Ishikawa (cell line): ENCODE measurements around the gene LIMCH1.

Experiments
- CEBPB ChIP-seq: IDR thresholded peaks from 2 replicates; pipeline ENCODE4 v1.6.1; 2012
- CREB1 ChIP-seq: IDR thresholded peaks from 2 replicates; pipeline ENCODE4 v1.6.1; 2012; ENCODE audit warnings: low read depth
- EGR1 ChIP-seq: IDR thresholded peaks from 2 replicates; pipeline ENCODE4 v1.6.1; 2012
- EP300 ChIP-seq: IDR thresholded peaks from 2 replicates; pipeline ENCODE4 v1.6.1; 2012; ENCODE audit warnings: borderline replicate concordance
- FOXM1 ChIP-seq: IDR thresholded peaks from 2 replicates; pipeline ENCODE4 v1.6.1; 2012; ENCODE audit warnings: low read depth, borderline replicate concordance
- MAX ChIP-seq: IDR thresholded peaks from 2 replicates; pipeline ENCODE4 v1.6.1; 2012
- NFIC ChIP-seq: IDR thresholded peaks from 2 replicates; pipeline ENCODE4 v1.6.1; 2012
- RAD21 ChIP-seq: IDR thresholded peaks from 2 replicates; pipeline ENCODE4 v1.6.1; 2012; ENCODE audit warnings: low read depth
- REST ChIP-seq: IDR thresholded peaks from 2 replicates; pipeline ENCODE4 v1.6.1; 2012; ENCODE audit warnings: low read depth, mild to moderate bottlenecking
- TAF1 ChIP-seq: IDR thresholded peaks from 2 replicates; pipeline ENCODE4 v1.6.1; 2012; ENCODE audit warnings: low read depth, mild to moderate bottlenecking
- TCF12 ChIP-seq: IDR thresholded peaks from 2 replicates; pipeline ENCODE4 v1.6.1; 2012; ENCODE audit warnings: low read depth
- TEAD4 ChIP-seq: IDR thresholded peaks from 2 replicates; pipeline ENCODE4 v1.6.1; 2012
- USF1 ChIP-seq: IDR thresholded peaks from 2 replicates; pipeline ENCODE4 v1.6.1; 2012
- YY1 ChIP-seq: IDR thresholded peaks from 2 replicates; pipeline ENCODE4 v1.6.1; 2012; ENCODE audit warnings: low read depth
- ZBTB7A ChIP-seq: IDR thresholded peaks from 2 replicates; pipeline ENCODE4 v1.6.1; 2012; ENCODE audit warnings: low read depth

LIMCH1 gene

GRCh38 chr4:41633321-41633720 is 95.4 kb downstream of the LIMCH1 start:
- TF ChIP-seq REST (no peak), FOXM1 (no peak), NFIC (no peak), ZBTB7A (no peak), MAX (no peak), USF1 (no peak), TAF1 (no peak), YY1 (no peak), CEBPB (no peak)

GRCh38 chr4:41635441-41635840 is 97.5 kb downstream of the LIMCH1 start:
- no peak for TF ChIP-seq YY1
- no peak for TF ChIP-seq ZBTB7A
- no peak for TF ChIP-seq EGR1
- no peak for TF ChIP-seq RAD21
- no peak for TF ChIP-seq MAX
- no peak for TF ChIP-seq EP300
- no peak for TF ChIP-seq TAF1
- no peak for TF ChIP-seq REST
- TF ChIP-seq CEBPB: no peak
- TF ChIP-seq CREB1: no peak
- no peak for TF ChIP-seq USF1
- no peak for TF ChIP-seq TEAD4
- no peak for TF ChIP-seq TCF12
- TF ChIP-seq FOXM1: no peak
- no peak for TF ChIP-seq NFIC

DNA sequence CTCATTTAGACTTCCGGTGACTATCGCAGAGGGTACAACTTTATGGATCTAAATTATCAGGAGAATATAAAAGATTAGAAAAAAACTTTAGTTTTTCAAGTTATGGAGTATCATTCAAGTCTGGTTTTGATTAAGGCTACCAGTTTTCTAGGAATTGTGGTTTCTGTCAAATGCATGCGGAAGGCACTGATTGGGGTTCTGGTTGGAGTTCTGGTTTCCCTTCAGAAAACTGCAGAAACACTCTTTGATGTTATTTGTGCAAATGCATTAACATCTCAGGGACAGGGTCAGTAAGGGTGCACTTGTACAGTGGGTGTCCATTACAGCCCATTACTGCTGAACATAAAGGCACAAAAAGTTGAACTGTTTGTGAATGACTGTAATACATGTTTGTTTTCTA is 100.2 kb downstream of the LIMCH1 start:
- no peak for TF ChIP-seq FOXM1
- no peak for TF ChIP-seq TEAD4
- TF ChIP-seq ZBTB7A: no peak

- TF ChIP-seq TCF12: no peak
- TF ChIP-seq YY1: no peak
- no peak for TF ChIP-seq REST
- no peak for TF ChIP-seq FOXM1
- TF ChIP-seq MAX: no peak
- TF ChIP-seq USF1: no peak
- TF ChIP-seq EP300: no peak
- no peak for TF ChIP-seq TEAD4
- no peak for TF ChIP-seq NFIC
- TF ChIP-seq EGR1: no peak
- no peak for TF ChIP-seq TAF1
- no peak for TF ChIP-seq CEBPB
- no peak for TF ChIP-seq RAD21
- no peak for TF ChIP-seq ZBTB7A
- no peak for TF ChIP-seq CREB1
Observed at GRCh38 chr4:41638866-41639265, 100.9 kb downstream of the LIMCH1 start.

DNA sequence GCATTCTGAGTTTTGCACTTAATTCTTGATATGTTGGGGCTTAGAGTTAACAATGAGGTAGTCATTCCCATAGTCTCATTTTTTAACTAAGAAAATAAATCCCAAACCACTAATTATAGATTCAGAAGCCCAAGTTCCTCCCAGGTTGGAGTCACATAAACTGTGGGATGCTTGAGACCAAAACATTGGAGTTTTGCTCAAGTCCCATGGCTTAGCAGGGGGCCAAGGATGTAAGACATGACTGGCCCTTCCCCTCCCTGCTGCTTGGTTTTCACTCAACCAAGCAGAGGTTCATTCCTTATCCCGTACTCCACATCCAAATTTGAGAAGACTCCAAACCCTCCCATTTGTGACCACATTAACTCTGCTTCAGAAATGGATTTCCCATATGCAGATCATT is 101.3 kb downstream of the LIMCH1 start:
- TF ChIP-seq MAX: no peak
- TF ChIP-seq ZBTB7A: no peak
- no peak for TF ChIP-seq TCF12
- TF ChIP-seq USF1: no peak
- no peak for TF ChIP-seq EGR1
- no peak for TF ChIP-seq EP300
- no peak for TF ChIP-seq CEBPB
